ENCODE measurements around the gene TVP23A. TPM values are rescaled to one million over a fixed set of nuclear protein-coding genes. Genes with fewer than 3 reads are reported as not detected.

Gene TVP23A
- polyA plus RNA-seq (2014; cell fraction: cytosol; rRNA removed): 4.6 and 7.7 TPM in 2 replicates
- polyA plus RNA-seq (2014; cell fraction: nucleus; rRNA removed): 3.8 and 4.4 TPM in 2 replicates

DNA sequence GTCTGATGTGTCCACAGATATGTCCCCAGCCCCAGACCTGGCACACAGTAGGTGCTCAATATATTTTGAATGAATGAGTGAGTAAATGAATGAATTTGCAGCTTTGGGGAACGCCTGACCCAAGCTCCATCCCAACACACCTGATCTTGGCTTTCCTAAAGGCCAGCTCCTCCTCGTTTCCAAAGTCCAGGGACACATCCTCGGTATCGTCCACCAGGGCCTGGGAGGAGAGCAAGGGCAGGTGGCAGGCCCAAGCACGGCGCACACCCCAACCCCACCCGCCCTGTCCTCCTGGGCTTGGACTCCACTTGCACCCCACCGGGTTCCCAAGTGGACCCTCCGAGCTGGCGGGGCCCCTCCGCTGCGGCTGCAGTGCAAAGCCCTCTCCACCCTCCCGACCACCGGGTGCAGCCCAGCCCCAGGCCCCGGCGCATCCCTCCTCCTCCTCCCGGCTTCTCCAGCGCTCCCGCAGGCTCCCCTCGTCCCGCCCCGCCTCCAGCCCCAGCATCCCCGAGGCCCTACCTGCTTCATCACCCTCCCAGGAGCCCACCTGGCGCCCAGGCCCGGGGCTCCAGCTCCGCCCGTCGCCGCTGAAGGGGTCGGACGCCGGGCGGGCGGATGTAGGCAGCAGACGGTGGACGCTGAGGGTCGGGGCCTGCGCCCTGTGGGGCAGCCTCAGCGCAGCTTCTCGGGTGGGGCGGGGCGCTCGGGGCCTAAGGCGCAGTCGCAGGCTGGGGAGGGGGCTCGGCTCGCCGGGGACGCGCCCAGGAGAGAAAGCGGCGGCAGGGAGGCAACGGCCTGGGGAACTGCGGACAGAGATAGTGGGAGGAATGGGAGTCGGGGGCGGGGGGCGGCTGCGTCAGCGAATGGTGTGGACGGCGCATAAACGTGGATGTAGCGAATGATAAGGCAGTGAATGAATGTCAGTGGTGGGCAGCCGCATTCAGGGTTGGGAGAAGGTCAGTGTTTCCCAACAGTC, at the start of gene TVP23A:
Gene TVP23A, minus strand, starts transcription at position 832 of the 979 bp plus-strand sequence. Its CDS starts 301 bp downstream, at position 531.
- peak; percentile 51 for DNase-seq (ENCODE audit: low spot score)

- no peak for DNase-seq (ENCODE audit: low spot score)
Measured at GRCh38 chr16:10868104-10868595, 49.6 kb upstream of the TVP23A start.

- DNase-seq (ENCODE audit: low spot score): no peak
Measured at GRCh38 chr16:10867199-10867598, 48.6 kb upstream of the TVP23A start.

DNA sequence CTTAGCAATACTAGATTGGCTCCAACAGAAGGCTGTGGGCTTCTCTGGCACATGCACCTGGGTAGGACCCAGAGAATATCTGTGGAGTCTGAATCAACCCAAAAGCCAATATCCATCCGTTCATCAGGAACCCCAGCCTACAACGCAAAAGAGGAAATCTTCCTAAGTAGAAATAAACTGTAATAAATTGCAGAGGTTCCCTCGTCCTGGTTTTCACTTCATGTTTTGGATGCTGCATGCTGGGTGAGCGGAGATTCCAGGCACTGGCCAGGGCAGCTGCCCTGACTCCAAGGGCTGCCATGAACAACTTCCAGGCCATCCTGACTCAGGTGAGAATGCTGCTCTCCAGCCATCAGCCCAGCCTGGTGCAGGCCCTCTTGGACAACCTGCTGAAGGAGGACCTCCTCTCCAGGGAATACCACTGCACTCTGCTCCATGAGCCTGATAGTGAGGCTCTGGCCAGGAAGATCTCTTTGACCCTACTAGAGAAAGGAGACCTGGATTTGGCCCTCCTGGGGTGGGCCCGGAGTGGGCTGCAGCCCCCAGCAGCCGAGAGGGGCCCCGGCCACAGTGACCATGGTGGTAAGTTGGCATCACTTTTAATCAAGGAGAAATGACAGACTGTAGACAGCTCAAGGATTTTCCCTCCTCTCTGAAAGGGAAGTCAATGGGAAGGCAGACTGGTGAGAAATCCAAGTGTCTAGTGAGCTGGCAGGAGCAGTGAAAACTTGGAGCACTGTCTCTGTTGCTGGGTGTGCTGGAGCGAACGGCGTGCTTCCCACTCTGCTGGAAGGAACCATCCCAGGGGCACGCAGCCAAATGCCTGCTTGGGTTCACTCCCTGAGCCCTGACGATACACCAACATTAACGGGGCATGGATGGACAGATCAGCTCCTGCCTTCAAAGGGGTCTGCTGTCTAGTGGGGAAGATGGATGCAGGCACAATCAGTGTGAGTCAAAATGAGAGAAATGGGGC, 47.7 kb upstream of the TVP23A start:
- no peak for DNase-seq (ENCODE audit: low spot score)

- DNase-seq (ENCODE audit: low spot score): no peak
Measured at GRCh38 chr16:10862438-10862837, 43.8 kb upstream of the TVP23A start.

DNA sequence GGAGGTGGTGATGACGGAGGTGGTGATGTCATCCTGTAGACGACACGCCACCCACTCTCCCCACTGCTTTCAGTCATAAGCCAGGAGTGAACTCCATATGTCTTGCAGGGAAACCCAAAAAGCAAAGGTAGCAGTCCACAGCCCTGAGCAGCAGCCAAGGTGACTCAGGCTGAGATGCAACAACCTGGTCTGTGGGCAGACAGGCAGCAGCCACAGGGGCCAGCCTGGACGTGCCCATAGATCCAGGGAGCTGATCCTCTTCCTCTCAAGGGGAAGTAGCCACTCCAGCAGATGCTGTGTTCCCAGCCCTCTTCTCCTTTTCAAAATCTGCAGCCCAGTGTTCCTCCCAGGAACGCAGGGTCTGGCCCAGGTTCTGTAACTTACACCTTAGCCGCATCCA, 41.1 kb upstream of the TVP23A start:
- no peak for DNase-seq (ENCODE audit: low spot score)

GRCh38 chr16:10859020-10859419, 40.4 kb upstream of the TVP23A start:
- no peak for DNase-seq (ENCODE audit: low spot score)

DNA sequence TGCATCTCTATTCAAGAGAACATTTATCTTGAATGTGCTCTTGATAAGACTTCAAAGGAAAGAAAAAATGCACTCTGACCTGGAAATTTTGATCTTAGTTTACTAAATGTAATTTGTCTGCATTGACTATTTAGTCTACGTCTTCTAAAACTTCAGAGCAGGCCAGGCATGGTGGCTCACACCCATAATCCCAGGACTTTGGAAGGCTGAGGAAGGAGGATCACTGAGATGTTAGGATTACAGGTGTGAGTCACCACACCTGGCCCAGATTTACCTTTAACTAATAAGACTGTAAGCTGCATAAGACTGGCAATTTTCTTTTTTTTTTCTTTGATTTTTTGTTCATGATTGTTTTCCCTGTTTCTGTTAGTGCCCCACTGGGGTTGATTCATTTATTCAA, 39.6 kb upstream of the TVP23A start:
- no peak for DNase-seq (ENCODE audit: low spot score)

DNA sequence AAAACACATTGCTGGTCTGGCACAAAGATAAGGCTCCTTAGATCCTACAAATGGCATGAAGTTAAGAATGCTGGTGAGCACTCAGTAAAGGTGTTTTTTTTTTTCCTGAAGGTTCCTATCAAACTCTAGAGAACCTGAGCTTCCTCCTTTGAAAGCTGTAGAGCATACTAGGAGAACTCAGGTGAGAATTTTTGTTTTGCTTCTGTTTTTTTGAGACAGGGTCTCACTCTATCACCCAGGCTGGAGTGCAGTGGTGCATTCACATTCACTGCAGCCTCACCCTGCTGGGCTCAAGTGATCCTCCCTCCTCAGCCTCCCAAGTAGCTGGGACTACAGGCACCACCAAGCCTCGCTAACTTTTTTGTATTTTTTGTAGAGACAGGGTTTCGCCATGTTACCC, 37.4 kb upstream of the TVP23A start:
- DNase-seq (ENCODE audit: low spot score): no peak

DNA sequence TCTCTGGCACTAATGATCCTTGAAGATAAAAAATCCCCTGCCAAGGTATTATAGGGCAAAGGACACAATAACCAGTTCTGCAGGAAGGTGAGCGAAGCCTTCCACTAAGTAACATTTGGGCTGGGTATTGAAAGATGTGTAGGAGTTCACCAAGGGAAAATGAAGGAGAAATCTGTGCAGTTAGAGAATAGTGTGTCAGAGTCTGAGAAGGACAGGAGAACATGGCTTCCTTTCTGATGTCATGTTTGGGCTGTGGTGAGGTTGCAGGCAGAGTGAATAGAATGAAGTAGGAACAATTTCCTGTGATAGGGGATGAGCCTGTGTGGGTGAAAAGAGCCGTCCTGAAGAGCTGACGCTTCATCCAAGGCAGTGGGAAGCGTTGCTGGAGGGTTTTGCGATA, 34.4 kb upstream of the TVP23A start:
- no peak for DNase-seq (ENCODE audit: low spot score)

DNA sequence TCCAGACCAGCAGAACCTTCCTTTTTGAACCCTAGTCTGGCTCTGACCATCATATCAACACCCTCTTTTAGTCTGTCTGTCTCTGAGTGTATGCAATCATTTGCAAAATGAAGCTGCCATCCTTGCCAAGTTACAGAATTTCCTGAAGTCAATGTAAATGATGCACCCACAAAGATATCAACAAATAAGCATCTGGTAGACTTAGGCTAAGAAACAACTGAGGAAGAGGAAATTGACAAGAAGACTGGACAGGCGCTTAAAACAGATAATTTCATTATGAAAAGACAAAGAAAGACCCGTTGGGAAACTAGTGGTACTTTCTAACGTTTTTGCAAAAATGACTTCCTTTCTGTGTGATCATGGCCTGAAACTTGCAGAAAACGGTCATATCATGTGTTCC, 33.7 kb upstream of the TVP23A start:
- DNase-seq (ENCODE audit: low spot score): no peak

- DNase-seq (ENCODE audit: low spot score): no peak
Measured at GRCh38 chr16:10851512-10851911, 32.9 kb upstream of the TVP23A start.

GRCh38 chr16:10850478-10850850, 31.9 kb upstream of the TVP23A start:
- DNase-seq (ENCODE audit: low spot score): no peak

GRCh38 chr16:10849736-10850477, 31.3 kb upstream of the TVP23A start:
- no peak for DNase-seq (ENCODE audit: low spot score)

- DNase-seq (ENCODE audit: low spot score): no peak
Measured at GRCh38 chr16:10847176-10847575, 28.6 kb upstream of the TVP23A start.

- no peak for DNase-seq (ENCODE audit: low spot score)
Measured at GRCh38 chr16:10846213-10846998, 27.8 kb upstream of the TVP23A start.

DNA sequence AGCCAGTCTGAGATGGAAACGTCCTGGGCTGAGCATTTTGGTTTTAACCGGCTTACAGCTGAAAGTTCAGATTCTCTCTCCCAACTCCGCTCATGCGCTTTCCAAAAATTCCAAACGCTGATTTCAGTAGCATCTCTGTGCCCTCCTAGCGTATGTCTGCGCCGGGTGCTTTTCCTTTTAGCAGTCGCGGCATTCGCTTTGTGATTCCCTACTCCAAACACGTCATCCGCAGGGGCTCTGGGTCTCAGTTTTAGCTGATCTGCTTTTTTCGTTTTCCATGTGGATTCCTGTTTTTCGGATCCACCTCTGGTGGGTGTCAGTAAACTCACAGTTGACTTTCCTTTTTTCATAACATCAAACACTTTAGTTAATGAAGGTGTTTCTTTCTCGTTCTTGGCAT, 22.1 kb upstream of the TVP23A start:
- DNase-seq (ENCODE audit: low spot score): no peak

GRCh38 chr16:10839279-10839666, 20.7 kb upstream of the TVP23A start:
- DNase-seq (ENCODE audit: low spot score): no peak

- no peak for DNase-seq (ENCODE audit: low spot score)
Measured at GRCh38 chr16:10838621-10839278, 20.2 kb upstream of the TVP23A start.

Data from SK-N-DZ (cell line).